ENCODE data around the gene ENG. TPM values are rescaled to one million over a fixed set of nuclear protein-coding genes. Genes with fewer than 3 reads are reported as not detected.

The ENG gene
- total and polyA plus RNA-seq, 10 donors = 29.2 to 334 (median 222) TPM

DNA sequence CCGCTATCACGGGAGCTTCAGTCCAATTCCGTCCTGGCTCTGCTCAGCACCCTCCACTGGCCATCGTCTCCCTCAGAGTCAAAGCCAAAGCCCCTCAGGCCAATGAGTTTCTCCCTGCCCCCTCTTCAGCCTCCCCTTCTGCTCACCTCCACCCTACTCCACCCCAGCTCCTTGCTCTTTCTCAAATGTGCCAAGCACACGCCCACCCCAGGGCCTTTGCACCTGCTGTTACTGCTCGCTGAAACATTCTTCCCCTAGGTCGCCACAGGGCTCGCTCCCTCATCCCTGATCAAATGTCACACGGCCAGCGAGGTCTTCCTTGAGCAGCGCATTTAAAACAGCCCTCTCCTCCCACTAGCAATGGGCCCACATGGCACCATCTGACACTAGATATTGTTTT, 6.3 kb upstream of the ENG start:
- no peak for TF ChIP-seq POLR2A (IDR thresholded peaks at IDR 0.05)
- Histone ChIP-seq H3K4me1 (peaks cover 72 to 100% (median 92%) of the 10 kb centered on the region in 6 donors), H3K27ac (peak overlapping the region in 6 of 8 donors; percentile 86 to 92 (median 89)), H3K36me3 (no peaks in the 10 kb centered on the region), H3K27me3 (replicated peaks in 1 of 7) (no peaks in the 10 kb centered on the region), H3K9me3 (no peaks in the 10 kb centered on the region), H3K4me3 (no peak overlapping the region)
- no peak for DNase-seq
- WGBS, 5 donors = 89 to 96% (median 92%) methylated on average over 11 of the region's 11 CpGs
- intact Hi-C loops (cut with DNase I; ENCODE audit: low total_unique reads) = loop anchor here (10.0 kb wide), 1 partner anchor 66 kb away; no protein-coding TSS in a partner anchor

DNA sequence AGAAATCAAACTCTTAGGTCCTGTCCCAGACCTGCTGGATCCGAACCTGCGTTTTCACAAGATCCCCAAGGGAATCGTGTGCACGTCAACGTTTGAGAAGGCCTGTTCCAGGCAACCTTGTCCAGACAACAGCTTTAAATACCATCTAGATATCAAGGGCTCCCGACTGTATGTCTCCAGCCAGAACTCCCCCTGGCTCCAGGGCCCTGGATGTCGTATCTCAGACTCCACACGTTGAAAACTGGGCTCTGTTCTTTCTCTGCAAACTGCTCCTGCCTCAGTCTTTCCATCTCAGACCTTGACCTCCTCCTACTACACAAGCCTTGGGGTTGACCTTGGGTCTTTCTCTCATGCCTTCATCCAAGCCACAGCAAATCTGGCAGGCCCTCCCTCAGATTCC, 5.8 kb upstream of the ENG start:
- Histone ChIP-seq H3K9me3 (no peaks in the 10 kb centered on the region), H3K27ac (peak overlapping the region in 6 of 8 donors; percentile 51 to 92 (median 89)), H3K36me3 (no peaks in the 10 kb centered on the region), H3K4me3 (no peak overlapping the region), H3K27me3 (replicated peaks in 1 of 7) (no peaks in the 10 kb centered on the region), H3K4me1 (peaks cover 75 to 100% (median 93%) of the 10 kb centered on the region in 6 donors)
- DNase-seq = no peak
- 70 to 82% (median 76%) methylated on average over 8 of the region's 8 CpGs for WGBS, 5 donors
- intact Hi-C loops (cut with DNase I; ENCODE audit: low total_unique reads) = loop anchor here (10.0 kb wide), 1 partner anchor 65 kb away; no protein-coding TSS in a partner anchor
- TF ChIP-seq POLR2A (IDR thresholded peaks at IDR 0.05) (no peak), POLR2AphosphoS5 (IDR thresholded peaks at IDR 0.05) (no peak)
- TF ChIP-seq, protein P1, sequence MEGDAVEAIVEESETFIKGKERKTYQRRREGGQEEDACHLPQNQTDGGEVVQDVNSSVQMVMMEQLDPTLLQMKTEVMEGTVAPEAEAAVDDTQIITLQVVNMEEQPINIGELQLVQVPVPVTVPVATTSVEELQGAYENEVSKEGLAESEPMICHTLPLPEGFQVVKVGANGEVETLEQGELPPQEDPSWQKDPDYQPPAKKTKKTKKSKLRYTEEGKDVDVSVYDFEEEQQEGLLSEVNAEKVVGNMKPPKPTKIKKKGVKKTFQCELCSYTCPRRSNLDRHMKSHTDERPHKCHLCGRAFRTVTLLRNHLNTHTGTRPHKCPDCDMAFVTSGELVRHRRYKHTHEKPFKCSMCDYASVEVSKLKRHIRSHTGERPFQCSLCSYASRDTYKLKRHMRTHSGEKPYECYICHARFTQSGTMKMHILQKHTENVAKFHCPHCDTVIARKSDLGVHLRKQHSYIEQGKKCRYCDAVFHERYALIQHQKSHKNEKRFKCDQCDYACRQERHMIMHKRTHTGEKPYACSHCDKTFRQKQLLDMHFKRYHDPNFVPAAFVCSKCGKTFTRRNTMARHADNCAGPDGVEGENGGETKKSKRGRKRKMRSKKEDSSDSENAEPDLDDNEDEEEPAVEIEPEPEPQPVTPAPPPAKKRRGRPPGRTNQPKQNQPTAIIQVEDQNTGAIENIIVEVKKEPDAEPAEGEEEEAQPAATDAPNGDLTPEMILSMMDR (IDR thresholded peaks at IDR 0.05 in 8 of 11, conservative IDR thresholded peaks at IDR 0.05 in 3 of 11) = no peak

DNA sequence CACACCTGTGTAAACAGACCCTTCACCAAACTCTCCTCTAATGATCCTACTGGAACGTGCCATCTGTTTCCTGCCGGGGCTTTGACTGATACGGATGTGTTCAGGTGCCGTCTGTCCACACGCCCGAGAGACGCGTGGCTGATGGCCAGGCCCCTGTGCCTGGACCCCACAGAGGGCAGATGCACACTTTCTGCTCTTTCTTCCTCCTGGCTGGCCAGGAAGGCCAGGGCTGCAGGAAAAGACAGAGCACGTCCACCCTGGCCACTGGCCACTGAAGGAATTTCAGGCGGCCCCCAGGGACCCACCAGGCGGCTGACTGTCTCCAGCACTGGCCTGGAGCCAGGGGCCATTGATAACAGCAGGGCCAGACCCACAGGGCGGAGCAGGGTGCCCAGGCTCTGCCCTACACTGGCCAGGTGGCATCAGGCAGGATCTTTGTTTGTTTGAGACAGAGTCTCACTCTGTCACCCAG, 3.6 kb upstream of the ENG start:
- intact Hi-C loops (cut with DNase I; ENCODE audit: low total_unique reads) = no loop called here
- Histone ChIP-seq H3K9me3 (no peaks in the 10 kb centered on the region), H3K4me1 (peaks cover 73 to 100% (median 91%) of the 10 kb centered on the region in 6 donors), H3K27ac (peak overlapping the region; percentile 19 to 91 (median 86)), H3K4me3 (no peak overlapping the region), H3K27me3 (replicated peaks in 1 of 7) (no peaks in the 10 kb centered on the region), H3K36me3 (no peaks in the 10 kb centered on the region)
- WGBS, 5 donors = 23 to 35% (median 34%) methylated on average over 7 to 12 of the region's 12 CpGs
- TF ChIP-seq, protein P1 (IDR thresholded peaks at IDR 0.05 in 8 of 11, conservative IDR thresholded peaks at IDR 0.05 in 3 of 11) = no peak
- peak; percentile 9 to 80 (median 65) for TF ChIP-seq POLR2AphosphoS5 (IDR thresholded peaks at IDR 0.05)
- no peak for TF ChIP-seq POLR2A (IDR thresholded peaks at IDR 0.05)
- no peak for DNase-seq

DNA sequence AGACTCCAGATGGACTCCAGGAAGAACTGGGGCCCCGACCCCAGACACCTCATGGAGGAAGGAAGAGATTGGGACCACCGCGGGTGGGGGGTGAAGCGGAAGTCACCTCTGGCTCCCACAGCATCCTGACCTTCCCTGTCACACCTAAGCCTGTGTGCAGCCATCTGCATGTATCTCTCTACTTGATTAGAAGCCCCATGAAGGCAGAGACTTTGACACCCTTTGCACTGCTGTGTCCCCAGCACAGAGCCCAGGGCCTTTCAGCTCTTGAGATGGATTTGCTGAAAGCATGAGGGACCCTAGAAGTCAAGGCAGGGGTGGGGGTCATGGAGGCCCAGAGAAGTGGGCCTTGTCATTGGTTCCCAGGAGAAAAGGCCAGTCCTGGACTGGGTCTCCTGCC, 2.8 kb upstream of the ENG start:
- peak overlapping the region; percentile 19 to 91 (median 86) for H3K27ac ChIP-seq
- TF ChIP-seq POLR2AphosphoS5 (IDR thresholded peaks at IDR 0.05) (no peak), POLR2A (IDR thresholded peaks at IDR 0.05) (no peak)
- TF ChIP-seq, protein P1 (IDR thresholded peaks at IDR 0.05 in 8 of 11, conservative IDR thresholded peaks at IDR 0.05 in 3 of 11) = no peak
- H3K4me3 ChIP-seq = no peak overlapping the region
- peaks cover 65 to 100% (median 88%) of the 10 kb centered on the region in 6 donors for H3K4me1 ChIP-seq
- no peaks in the 10 kb centered on the region for H3K27me3 ChIP-seq (replicated peaks in 1 of 7)
- WGBS, 5 donors = 26 to 45% (median 45%) methylated on average over 4 of the region's 4 CpGs
- DNase-seq = no peak
- H3K36me3 ChIP-seq = no peaks in the 10 kb centered on the region
- intact Hi-C loops (cut with DNase I; ENCODE audit: low total_unique reads) = no loop called here
- no peaks in the 10 kb centered on the region for H3K9me3 ChIP-seq
